ENCODE data around the gene CTSZ.

DNA sequence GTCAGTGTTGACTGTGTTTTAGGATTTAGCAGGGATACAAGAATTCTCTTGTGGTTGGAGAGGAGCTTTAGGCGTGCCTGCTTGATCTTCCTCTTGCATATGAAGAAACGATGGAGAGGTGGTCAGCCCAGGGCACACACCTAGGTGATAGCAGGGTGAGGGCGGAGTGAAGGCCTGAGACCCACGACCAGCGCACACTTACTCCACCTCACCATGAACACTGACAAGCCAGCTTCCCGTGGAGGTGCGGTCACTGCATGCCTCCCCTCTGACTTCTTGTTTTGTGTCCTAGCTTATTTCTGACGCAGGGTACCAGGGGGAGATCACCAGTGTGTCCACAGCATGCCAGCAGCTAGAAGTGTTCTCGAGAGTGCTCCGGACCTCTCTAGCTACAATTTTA lies 17.9 kb downstream of the CTSZ start:
- TF ChIP-seq, protein P1, sequence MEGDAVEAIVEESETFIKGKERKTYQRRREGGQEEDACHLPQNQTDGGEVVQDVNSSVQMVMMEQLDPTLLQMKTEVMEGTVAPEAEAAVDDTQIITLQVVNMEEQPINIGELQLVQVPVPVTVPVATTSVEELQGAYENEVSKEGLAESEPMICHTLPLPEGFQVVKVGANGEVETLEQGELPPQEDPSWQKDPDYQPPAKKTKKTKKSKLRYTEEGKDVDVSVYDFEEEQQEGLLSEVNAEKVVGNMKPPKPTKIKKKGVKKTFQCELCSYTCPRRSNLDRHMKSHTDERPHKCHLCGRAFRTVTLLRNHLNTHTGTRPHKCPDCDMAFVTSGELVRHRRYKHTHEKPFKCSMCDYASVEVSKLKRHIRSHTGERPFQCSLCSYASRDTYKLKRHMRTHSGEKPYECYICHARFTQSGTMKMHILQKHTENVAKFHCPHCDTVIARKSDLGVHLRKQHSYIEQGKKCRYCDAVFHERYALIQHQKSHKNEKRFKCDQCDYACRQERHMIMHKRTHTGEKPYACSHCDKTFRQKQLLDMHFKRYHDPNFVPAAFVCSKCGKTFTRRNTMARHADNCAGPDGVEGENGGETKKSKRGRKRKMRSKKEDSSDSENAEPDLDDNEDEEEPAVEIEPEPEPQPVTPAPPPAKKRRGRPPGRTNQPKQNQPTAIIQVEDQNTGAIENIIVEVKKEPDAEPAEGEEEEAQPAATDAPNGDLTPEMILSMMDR (IDR thresholded peaks at IDR 0.05 in 2 of 3, conservative IDR thresholded peaks at IDR 0.05 in 1 of 3; ENCODE audit: control insufficient read depth in 2 of 3, extremely low read depth in 1 of 3, insufficient read depth in 1 of 3, low read depth in 3 of 3, low read length in 3 of 3): no peak
- TF ChIP-seq TAF1 (IDR thresholded peaks at IDR 0.05; ENCODE audit: borderline replicate concordance, low read depth, low read length): no peak
- TF ChIP-seq, protein P2, sequence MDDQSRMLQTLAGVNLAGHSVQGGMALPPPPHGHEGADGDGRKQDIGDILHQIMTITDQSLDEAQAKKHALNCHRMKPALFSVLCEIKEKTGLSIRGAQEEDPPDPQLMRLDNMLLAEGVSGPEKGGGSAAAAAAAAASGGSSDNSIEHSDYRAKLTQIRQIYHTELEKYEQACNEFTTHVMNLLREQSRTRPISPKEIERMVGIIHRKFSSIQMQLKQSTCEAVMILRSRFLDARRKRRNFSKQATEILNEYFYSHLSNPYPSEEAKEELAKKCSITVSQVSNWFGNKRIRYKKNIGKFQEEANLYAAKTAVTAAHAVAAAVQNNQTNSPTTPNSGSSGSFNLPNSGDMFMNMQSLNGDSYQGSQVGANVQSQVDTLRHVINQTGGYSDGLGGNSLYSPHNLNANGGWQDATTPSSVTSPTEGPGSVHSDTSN (IDR thresholded peaks at IDR 0.05; ENCODE audit: insufficient replicate concordance, low read depth, low read length): no peak
- no peak for TF ChIP-seq ESRRA (IDR thresholded peaks at IDR 0.05; ENCODE audit: low read length)
- TF ChIP-seq ETV6 (conservative IDR thresholded peaks at IDR 0.05 in 1 of 2, IDR thresholded peaks at IDR 0.05 in 1 of 2; ENCODE audit: borderline replicate concordance in 1 of 2, low read depth in 1 of 2): no peak
- TF ChIP-seq, protein P3, sequence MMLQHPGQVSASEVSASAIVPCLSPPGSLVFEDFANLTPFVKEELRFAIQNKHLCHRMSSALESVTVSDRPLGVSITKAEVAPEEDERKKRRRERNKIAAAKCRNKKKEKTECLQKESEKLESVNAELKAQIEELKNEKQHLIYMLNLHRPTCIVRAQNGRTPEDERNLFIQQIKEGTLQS (IDR thresholded peaks at IDR 0.05; ENCODE audit: borderline replicate concordance, extremely low read depth, low read depth, low read length): no peak
- TF ChIP-seq POLR2AphosphoS5 (IDR thresholded peaks at IDR 0.05; ENCODE audit: low read length): no peak
- TF ChIP-seq FOXM1 (IDR thresholded peaks at IDR 0.05; ENCODE audit: low read depth, low read length): no peak

Measured in GM12878 (cell line).